ENCODE results near the gene SLC35C1.
"Not testable (repeated sequence)": the region's sequence is repeated elsewhere in the genome, so short reads cannot be mapped to it uniquely, and the experiment has no call there.

Gene SLC35C1

GRCh38 chr11:45811109-45811435, 6.1 kb downstream of the SLC35C1 start:
- no peak for DNase-seq (ENCODE audit: low spot score)

GRCh38 chr11:45811571-45812290, 6.8 kb downstream of the SLC35C1 start:
- no peak for DNase-seq (ENCODE audit: low spot score)

- DNase-seq (ENCODE audit: low spot score), result no peak
These were observed 7.9 kb downstream of the SLC35C1 start for GRCh38 chr11:45812581-45813548.

- DNase-seq (ENCODE audit: low spot score), result no peak
These were observed 10.8 kb downstream of the SLC35C1 start for GRCh38 chr11:45815747-45816146.

- no peak for DNase-seq (ENCODE audit: low spot score)
These were observed 11.7 kb downstream of the SLC35C1 start for GRCh38 chr11:45816614-45817013.

- DNase-seq (ENCODE audit: low spot score), result no peak
These were observed 12.2 kb downstream of the SLC35C1 start for GRCh38 chr11:45817191-45817590.

- DNase-seq (ENCODE audit: low spot score), result no peak
These were observed 14.1 kb downstream of the SLC35C1 start for GRCh38 chr11:45818961-45819605.

- DNase-seq (ENCODE audit: low spot score), result no peak
These were observed 15.4 kb downstream of the SLC35C1 start for GRCh38 chr11:45820211-45820857.

GRCh38 chr11:45826492-45826891, 21.5 kb downstream of the SLC35C1 start:
- not testable (repeated sequence) for DNase-seq (ENCODE audit: low spot score)

- DNase-seq (ENCODE audit: low spot score), result no peak
These were observed 22.2 kb downstream of the SLC35C1 start for GRCh38 chr11:45827123-45827522.

- no peak for DNase-seq (ENCODE audit: low spot score)
These were observed 24.0 kb downstream of the SLC35C1 start for GRCh38 chr11:45828996-45829395.

GRCh38 chr11:45830596-45830995, 25.6 kb downstream of the SLC35C1 start:
- DNase-seq (ENCODE audit: low spot score), result no peak

- DNase-seq (ENCODE audit: low spot score), result no peak
These were observed 28.0 kb downstream of the SLC35C1 start for GRCh38 chr11:45832811-45833441.

GRCh38 chr11:45833761-45834160, 28.8 kb downstream of the SLC35C1 start:
- no peak for DNase-seq (ENCODE audit: low spot score)

GRCh38 chr11:45834298-45834756, 29.4 kb downstream of the SLC35C1 start:
- DNase-seq (ENCODE audit: low spot score), result no peak

GRCh38 chr11:45839204-45839603, 34.3 kb downstream of the SLC35C1 start:
- DNase-seq (ENCODE audit: low spot score), result no peak

- DNase-seq (ENCODE audit: low spot score), result not testable (repeated sequence)
These were observed 35.3 kb downstream of the SLC35C1 start for GRCh38 chr11:45840251-45840650.

GRCh38 chr11:45843158-45843924, 38.4 kb downstream of the SLC35C1 start:
- DNase-seq (ENCODE audit: low spot score), result peak; percentile 91

GRCh38 chr11:45844822-45845578, 40.1 kb downstream of the SLC35C1 start:
- DNase-seq (ENCODE audit: low spot score), result no peak

GRCh38 chr11:45846174-45846675, 41.3 kb downstream of the SLC35C1 start:
- no peak for DNase-seq (ENCODE audit: low spot score)

Measured in hematopoietic multipotent progenitor cell treated with erythropoietin and hydrocortisone succinate and interleukin-3 and kit ligand, for 15 days (in vitro differentiated cells).